IPS-20b (cell line): ENCODE results near the gene ZDHHC11B.
"Not testable (repeated sequence)": the region's sequence is repeated elsewhere in the genome, so short reads cannot be mapped to it uniquely, and the experiment has no call there.

Source experiments
- H3K27ac ChIP-seq: one replicate; pipeline ENCODE4 v1.5.1; 2013; ENCODE audit warnings: low read length
- H3K27me3 ChIP-seq: 2 replicates; pipeline ENCODE4 v1.6.1; 2013; ENCODE audit warnings: mild to moderate bottlenecking, low read length, inconsistent platforms; ENCODE audit not compliant: insufficient read depth
- H3K36me3 ChIP-seq: 2 replicates; pipeline ENCODE4 v1.6.1; 2013; ENCODE audit warnings: low read depth, mild to moderate bottlenecking, inconsistent platforms, low read length, moderate library complexity; ENCODE audit not compliant: insufficient read depth
- H3K4me1 ChIP-seq: 2 replicates; pipeline ENCODE4 v1.6.1; 2013; ENCODE audit warnings: mild to moderate bottlenecking, control low read depth, inconsistent platforms, low read length, moderate library complexity; ENCODE audit not compliant: insufficient read depth
- H3K4me3 ChIP-seq: 2 replicates; pipeline ENCODE4 v1.5.1; 2013; ENCODE audit warnings: mild to moderate bottlenecking, low read length, inconsistent platforms
- H3K9ac ChIP-seq: 2 replicates; pipeline ENCODE4 v1.6.1; 2013; ENCODE audit warnings: low read depth, mild to moderate bottlenecking, inconsistent platforms, low read length, moderate library complexity
- H3K9me3 ChIP-seq: 2 replicates; pipeline ENCODE4 v1.6.1; 2013; ENCODE audit warnings: mild to moderate bottlenecking, low read depth, low read length, inconsistent platforms; ENCODE audit not compliant: insufficient read depth

Gene ZDHHC11B

DNA sequence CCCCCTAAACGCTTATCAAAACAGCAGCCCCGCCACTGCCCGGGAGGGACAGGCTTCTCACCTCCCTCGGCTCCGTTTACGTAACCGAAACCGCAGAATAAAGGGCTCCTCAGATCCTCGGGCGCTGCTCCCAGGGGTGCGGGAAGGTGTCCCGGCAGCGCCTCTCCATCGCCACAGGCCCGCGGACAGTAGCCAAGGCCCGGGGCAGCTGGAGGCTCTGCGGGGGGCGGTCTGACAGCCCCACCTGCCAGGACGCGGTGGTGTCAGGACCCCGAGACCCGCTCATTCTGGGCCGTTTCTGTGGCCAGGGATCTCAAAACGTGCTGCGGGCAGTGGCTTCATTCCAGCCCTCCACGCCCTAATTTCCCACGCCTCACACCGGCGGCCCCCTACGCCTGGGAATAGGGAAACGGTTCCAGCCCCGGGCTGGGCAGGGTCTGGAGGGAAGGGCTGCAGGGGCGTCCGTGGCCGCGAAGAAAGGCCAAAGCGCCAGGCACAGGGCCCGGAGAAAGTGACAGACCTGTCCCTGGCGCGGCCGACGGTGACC is 575 bp downstream of the ZDHHC11B start:
- not testable (repeated sequence) for H3K9ac ChIP-seq

DNA sequence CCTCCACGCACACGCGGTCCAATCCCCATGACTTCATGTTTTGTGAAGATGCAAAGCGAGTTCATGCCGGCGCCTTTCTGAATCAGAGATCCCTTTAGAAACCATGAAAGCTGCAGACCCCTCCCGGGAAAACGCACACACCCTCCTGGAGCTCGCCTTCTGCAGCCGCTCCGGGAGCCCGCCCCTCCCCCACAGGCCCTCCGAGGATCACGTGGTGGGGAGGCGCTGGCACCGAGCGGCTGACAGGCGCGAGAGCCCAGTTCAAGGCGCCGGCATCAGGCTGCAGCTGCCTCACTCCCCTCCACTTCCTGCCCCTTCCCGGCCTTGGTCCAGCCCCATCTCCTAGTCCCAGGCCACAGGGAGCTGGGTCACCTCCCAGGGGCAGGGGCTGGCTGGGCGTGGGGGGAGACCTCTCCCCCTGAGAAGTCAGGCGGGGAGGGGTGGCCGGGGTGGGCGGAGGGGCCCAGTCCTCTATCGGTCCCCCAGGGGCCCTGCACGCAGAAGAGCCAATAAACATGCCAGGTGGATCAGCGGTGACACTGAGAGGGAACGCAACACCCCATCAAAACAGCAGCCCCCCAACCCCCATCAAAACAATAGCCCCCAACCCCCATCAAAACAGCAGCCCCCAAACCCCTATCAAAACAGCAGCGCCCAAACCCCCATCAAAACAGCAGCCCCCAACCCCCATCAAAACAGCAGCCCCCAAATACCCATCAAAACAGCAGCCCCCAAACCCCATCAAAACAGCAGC is 1.3 kb downstream of the ZDHHC11B start:
- not testable (repeated sequence) for H3K9me3 ChIP-seq, H3K4me1 ChIP-seq, H3K4me3 ChIP-seq, H3K9ac ChIP-seq, H3K27ac ChIP-seq, H3K36me3 ChIP-seq
- peaks cover 25% of the 10 kb centered on the region for H3K27me3 ChIP-seq

More for the DNA sequence above, 575 bp downstream of the ZDHHC11B start:
- not testable (repeated sequence) for H3K4me1 ChIP-seq, H3K9me3 ChIP-seq, H3K36me3 ChIP-seq, H3K27ac ChIP-seq
- peaks cover 28% of the 10 kb centered on the region for H3K27me3 ChIP-seq
- H3K4me3 ChIP-seq = peak overlapping the region; percentile 38; the same call in 1 of the 2 replicates

DNA sequence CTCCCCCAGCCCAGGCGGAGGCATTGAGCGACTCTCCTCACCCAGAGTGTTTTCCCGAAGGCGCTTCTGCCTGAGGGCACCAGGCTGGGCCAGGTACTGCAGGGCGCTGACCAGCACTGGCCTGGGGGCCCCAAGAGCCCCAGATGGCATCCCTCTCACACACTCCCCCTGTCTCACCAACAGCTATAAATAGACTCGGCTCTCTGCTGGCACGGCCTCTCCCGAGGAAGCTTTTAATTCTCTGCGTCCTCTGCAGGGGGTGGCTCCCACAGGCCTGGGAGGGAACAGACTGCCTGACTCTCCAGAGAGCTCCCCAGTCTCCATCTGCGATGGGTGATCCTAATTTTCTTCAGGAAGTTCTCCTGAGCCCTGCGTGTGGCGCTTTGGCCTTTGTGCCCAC is 2.2 kb downstream of the ZDHHC11B start:
- not testable (repeated sequence) for H3K9me3 ChIP-seq, H3K27ac ChIP-seq, H3K4me3 ChIP-seq, H3K9ac ChIP-seq, H3K4me1 ChIP-seq, H3K36me3 ChIP-seq
- H3K27me3 ChIP-seq = peaks cover 23% of the 10 kb centered on the region

DNA sequence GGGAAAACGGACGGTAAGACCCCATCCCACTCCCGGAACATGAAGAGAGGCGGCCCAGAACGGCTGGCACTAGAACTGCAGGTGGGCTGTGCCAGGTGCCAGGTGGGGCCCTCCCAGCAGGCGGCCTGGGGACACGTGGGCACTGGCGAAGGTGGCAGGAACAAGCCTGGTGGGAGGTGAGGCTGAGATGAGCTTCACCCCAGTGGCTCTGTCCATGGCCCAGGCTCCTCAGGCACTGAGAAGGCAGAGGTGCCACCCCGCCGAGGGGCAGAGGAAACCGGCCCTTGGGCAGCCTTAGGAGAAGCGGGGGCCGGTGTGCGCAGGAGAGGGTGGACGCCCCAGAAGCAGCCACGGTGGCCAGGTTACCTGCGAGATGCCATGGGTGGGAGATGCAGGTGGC is 4.0 kb downstream of the ZDHHC11B start:
- peaks cover 21% of the 10 kb centered on the region for H3K27me3 ChIP-seq
- not testable (repeated sequence) for H3K36me3 ChIP-seq, H3K4me3 ChIP-seq, H3K9ac ChIP-seq, H3K9me3 ChIP-seq, H3K27ac ChIP-seq, H3K4me1 ChIP-seq

DNA sequence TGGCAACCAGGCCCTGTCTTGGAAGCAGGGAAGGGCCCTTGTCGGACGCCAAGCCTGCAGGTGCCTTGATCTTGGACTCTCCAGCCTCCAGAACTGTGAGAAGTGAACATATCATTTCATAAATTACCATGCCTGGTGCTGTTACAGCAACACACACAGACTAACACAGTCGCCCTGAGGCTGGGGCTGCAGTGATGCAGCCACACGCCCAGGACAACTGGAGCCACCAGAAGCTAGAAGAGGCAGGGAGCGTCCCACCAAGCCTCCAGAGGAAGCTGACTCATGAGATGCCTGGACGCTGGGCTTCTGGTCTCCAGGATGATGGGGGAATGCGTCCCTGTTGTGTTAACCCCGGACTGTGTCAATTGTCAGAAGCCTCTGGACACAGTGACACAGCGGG is 5.6 kb downstream of the ZDHHC11B start:
- not testable (repeated sequence) for H3K27ac ChIP-seq, H3K36me3 ChIP-seq, H3K4me3 ChIP-seq, H3K9ac ChIP-seq, H3K4me1 ChIP-seq, H3K9me3 ChIP-seq
- peaks cover 11% of the 10 kb centered on the region for H3K27me3 ChIP-seq

DNA sequence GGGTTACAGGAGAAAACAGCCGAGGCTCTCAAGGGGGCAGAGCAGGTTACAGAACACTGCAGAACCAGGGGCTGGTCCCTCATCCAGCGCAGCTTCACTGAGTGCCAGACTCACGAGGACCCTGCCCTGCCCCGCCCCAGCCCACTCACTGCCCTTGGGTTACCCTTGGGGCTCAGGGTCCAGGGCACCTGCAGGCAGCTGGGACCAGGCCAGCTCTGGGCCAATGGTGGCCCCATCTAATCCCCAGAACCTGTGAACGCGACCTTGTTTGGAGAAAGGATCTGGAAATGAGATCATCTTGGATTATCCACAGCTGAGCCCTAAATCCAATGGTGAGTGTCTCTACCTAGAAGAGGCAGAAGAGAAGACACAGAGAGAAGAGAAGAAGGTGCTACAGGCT is 6.1 kb downstream of the ZDHHC11B start:
- H3K27ac ChIP-seq, H3K9ac ChIP-seq, H3K4me1 ChIP-seq, H3K27me3 ChIP-seq, H3K9me3 ChIP-seq, H3K36me3 ChIP-seq, H3K4me3 ChIP-seq: not testable (repeated sequence)

DNA sequence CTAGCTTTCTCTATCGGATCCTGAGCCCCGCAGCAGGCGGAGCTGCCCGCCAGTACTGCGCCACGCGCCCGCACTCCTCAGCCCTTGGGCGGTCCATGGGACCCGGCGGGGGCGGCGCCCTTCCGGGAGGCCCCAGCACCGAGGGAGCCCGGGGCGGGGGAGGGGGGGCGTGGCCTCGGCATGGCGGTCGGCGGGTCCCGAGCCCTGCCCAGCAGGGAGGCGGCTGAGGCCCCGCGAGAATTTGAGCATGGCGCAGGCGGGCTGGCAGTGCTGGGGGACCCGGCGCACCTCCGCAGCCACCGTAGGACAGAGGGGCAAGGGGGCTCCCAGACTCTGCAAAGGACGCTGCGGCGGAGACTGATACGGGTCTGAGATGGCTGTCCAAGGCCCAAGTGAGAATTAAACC is 6.8 kb downstream of the ZDHHC11B start:
- Histone ChIP-seq H3K27me3 (0 out of 2 replicates have a peak, but pooled peaks cover under 1% of the 10 kb centered on the region), H3K4me3 (no peak overlapping the region), H3K27ac (no peak overlapping the region), H3K36me3 (no peaks in the 10 kb centered on the region), H3K9ac (no peak overlapping the region), H3K4me1 (no peaks in the 10 kb centered on the region), H3K9me3 (no peaks in the 10 kb centered on the region)

DNA sequence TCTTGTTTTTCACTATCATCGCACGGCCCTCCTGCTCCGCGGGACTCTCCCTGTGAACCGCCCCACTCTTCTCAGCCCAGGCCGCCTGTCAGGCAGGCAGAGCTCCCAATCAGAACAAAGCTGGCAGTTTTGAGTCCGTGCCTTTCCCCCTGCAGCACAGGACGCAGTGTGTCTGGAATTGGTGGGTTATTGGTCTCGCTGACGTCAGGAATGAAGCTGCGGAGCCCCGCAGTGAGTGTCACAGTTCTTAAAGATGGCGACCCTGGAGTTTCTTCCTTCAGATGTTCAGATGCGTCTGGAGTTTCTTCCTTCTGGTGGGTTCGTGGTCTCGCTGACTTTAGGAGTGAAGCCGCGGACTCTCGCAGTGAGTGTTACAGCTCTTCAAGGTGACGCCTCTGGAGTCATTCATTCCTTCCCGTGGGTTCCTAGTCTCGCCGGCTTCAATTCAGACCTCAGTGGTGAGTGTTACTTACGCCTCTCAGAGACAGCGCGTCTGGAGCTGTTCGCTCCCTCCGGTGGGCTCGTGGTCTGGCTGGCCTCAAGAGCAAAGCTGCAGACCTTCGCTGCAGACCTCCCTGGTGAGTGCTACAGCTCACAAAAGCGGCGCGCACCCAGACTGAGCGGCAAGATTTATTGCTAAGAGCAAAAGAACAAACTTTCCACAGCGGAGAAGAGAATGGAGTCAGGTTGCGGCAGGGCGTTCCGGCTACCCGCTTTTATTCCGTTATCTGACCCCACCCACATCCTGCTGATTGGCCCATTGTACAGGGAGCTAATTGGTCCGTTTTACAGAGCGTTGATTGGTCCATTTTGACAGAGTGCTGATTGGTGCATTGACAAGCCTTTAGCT is 7.4 kb downstream of the ZDHHC11B start:
- H3K9ac ChIP-seq = no peak overlapping the region
- H3K4me3 ChIP-seq = no peak overlapping the region
- H3K36me3 ChIP-seq = no peaks in the 10 kb centered on the region
- H3K27ac ChIP-seq = no peak overlapping the region
- no peaks in the 10 kb centered on the region for H3K27me3 ChIP-seq
- no peaks in the 10 kb centered on the region for H3K9me3 ChIP-seq
- no peaks in the 10 kb centered on the region for H3K4me1 ChIP-seq

DNA sequence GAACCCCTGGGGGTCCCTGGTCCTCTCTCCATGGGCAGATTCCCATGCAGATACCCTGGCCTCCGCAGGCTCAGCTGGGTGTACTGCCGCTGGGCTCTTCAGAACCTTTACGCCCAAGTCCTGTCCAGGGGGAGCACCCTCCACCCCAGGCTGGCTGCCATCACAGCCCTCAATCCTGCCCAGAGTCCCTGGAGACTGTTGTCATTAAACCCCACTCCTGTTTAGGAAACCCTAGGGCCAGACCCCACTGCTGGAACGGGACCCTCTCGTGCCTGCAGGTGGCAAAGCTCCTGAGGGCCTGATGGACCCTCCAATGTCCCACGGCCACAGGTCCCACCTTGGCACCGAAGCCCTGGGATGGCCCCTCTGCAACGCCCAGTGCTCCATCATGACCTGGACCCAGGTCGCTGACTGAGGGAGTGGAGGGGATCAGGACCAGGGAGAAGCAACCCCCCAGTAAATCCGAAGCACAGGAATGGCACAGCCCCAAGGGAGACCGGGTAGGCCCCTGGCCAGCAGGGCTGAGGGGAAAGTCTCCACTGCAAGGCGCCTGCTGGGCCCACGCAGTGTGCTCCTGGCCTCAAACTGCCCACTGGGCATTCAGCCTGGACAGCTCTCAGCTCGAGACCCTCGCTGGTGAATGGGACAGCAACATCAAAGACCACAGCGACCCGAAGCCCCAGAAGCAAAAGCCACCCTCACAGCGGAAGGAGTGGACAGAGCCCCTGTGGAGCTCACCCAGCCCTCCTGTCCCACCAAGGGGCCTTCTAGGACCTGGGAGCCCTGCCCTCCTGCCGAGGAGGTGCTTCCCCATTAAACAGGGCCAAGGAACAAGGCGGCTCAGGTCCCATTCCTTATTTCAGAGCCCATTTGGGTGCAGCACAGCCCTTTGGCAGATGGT is 8.3 kb downstream of the ZDHHC11B start:
- no peaks in the 10 kb centered on the region for H3K4me1 ChIP-seq
- H3K27ac ChIP-seq = no peak overlapping the region
- H3K9ac ChIP-seq = no peak overlapping the region
- no peaks in the 10 kb centered on the region for H3K36me3 ChIP-seq
- H3K27me3 ChIP-seq = no peaks in the 10 kb centered on the region
- H3K4me3 ChIP-seq = no peak overlapping the region
- H3K9me3 ChIP-seq = no peaks in the 10 kb centered on the region

DNA sequence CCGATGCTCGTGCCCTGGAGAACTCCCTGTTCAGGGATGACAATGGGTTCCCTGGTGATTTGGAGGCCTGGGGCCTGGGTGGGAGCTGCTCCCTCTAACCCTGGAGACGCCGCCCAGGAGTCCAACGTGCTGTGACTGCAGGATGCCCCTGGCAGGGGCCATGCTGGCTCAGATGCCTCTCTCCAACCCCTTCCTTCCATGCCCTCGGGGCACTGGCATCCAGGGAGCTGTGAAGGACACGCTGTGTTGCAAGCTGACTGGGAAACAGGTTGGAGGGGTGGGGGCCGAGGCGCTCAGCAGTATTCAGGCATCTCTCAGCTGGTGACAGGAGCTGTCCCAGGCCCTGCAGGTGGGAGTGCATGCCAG is 9.0 kb downstream of the ZDHHC11B start:
- not testable (repeated sequence) for H3K27me3 ChIP-seq, H3K36me3 ChIP-seq, H3K4me3 ChIP-seq, H3K27ac ChIP-seq, H3K9me3 ChIP-seq, H3K4me1 ChIP-seq, H3K9ac ChIP-seq

DNA sequence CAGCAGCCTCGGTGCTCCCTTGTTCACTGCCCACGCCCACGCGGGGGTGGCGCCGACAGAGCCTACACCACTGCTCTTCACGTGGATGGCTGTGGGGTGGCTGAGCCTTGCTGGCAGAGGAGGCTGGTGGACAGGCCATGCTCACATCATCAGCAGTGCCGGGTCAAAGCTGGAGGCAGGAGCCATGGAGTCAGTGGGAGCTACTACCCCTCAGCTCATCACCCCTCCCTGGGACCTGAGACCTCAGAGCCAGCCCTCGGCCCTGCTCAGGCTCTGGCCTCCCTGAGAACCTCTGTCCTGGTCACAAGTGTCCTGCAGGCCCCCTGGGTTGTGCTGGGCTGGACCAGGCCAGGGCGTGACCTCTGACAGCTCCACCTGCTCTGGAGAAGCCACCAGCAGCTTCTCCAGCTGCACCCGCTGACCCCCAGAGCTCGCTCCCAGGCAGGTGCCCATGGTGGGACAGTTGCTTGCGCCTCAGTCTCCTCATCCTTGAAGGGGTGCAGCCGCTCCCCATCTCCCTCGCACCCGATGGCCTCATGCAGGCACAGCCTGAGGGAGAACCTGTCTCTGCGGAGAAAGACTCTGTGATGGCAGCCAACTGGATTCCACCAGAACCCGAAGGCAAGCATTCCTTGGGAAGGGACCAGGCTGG is 9.5 kb downstream of the ZDHHC11B start:
- not testable (repeated sequence) for H3K36me3 ChIP-seq, H3K9me3 ChIP-seq, H3K27me3 ChIP-seq, H3K4me3 ChIP-seq, H3K4me1 ChIP-seq, H3K27ac ChIP-seq, H3K9ac ChIP-seq
